GM12801 (cell line): Measurements from ENCODE around the gene MAP4.

ENCODE experiments used
- CTCF ChIP-seq: IDR thresholded peaks from one replicate; pipeline ENCODE4 v1.5.1; 2011; ENCODE audit warnings: control low read depth; ENCODE audit not compliant: insufficient read length; ENCODE audit errors: extremely low read depth

The MAP4 gene

GRCh38 chr3:47849699-47850563 lies 166.3 kb downstream of the MAP4 start:
- TF ChIP-seq CTCF: no peak

GRCh38 chr3:47849186-47849698 lies 167.0 kb downstream of the MAP4 start:
- TF ChIP-seq CTCF: no peak

GRCh38 chr3:47848599-47849117 lies 167.6 kb downstream of the MAP4 start:
- TF ChIP-seq CTCF: no peak

GRCh38 chr3:47847801-47848518 lies 168.3 kb downstream of the MAP4 start:
- TF ChIP-seq CTCF: no peak

- no peak for TF ChIP-seq CTCF
These were observed 169.0 kb downstream of the MAP4 start for GRCh38 chr3:47847260-47847659.

- TF ChIP-seq CTCF: no peak
These were observed 169.4 kb downstream of the MAP4 start for GRCh38 chr3:47846880-47847248.

GRCh38 chr3:47846186-47846879 lies 169.9 kb downstream of the MAP4 start:
- TF ChIP-seq CTCF: no peak
